Activated T-cell treated with anti-CD3 and anti-CD28 coated beads for 1 hour (primary cell): Measurements from ENCODE around the gene USP15.
A peak's percentile ranks its signal among the peaks of the same experiment; 100 is the strongest.

Experiments used
- DNase-seq: peaks from one replicate; pipeline ENCODE4 v3.0.0-alpha.2; 2020; ENCODE audit warnings: low read depth

Gene USP15

DNA sequence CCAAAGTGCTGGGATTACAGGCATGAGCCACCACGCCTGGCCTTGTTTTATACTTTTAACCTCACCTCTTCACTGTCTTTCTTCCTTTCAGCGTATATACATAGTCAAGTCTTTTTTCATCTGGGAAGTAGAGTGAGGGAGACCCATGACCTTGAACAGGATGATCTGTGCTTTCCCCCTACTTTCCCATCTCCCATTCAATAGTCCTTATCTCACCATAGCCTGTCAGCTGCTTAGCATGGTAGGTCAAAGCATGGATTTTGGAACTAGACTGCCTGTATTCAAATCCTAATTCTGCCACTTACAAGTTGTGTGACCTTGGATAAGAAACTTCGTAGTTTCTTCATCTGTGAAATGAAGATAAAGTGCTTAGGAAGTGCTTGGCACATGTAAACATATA, 110.0 kb downstream of the USP15 start:
- no peak for DNase-seq

- no peak for DNase-seq
Observed at GRCh38 chr12:62371661-62372060, 111.5 kb downstream of the USP15 start.

DNA sequence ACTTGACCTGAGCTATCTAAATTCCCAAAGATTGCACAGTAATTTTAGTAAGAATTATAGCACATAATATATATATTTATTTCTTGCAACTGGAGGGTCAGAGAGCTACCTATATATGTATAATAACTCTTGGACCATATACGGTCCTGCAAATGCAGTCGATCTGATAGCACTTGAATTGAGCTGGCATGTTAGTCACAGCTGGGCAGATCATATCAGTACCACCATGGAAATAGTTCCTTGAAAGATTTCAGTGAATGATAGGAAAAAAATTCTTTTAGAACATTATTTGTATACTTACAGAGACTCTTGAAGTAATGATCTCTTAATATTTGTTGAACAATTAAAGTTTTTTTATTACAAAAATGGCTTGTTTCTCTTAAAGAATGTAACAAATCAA, 111.9 kb downstream of the USP15 start:
- no peak for DNase-seq

- no peak for DNase-seq
Observed at GRCh38 chr12:62372825-62373224, 112.6 kb downstream of the USP15 start.

GRCh38 chr12:62375603-62376002, 115.4 kb downstream of the USP15 start:
- no peak for DNase-seq

GRCh38 chr12:62379026-62379722, 119.0 kb downstream of the USP15 start:
- DNase-seq: no peak

- DNase-seq: no peak
Observed at GRCh38 chr12:62379723-62380045, 119.5 kb downstream of the USP15 start.

- DNase-seq: no peak
Observed at GRCh38 chr12:62382526-62382925, 122.3 kb downstream of the USP15 start.

GRCh38 chr12:62396750-62397149, 136.5 kb downstream of the USP15 start:
- DNase-seq: no peak

DNA sequence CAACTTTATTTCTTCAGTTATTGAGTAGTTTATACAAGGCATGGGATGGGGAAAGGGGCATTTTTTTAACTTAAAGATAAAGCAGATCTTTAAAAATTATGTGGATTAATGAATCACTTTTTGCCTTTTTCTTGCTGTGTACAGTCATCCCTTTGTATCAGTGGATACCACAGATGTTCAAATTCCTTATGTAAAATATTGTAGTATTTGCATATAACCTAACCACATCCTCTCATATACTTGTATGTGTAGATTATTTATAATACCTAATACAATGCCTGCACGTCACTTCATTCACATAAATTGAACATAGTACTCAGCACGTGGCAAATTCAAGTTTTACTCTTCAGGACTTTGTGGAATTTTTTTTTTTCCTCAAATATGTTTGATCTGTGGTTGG, 139.9 kb downstream of the USP15 start:
- DNase-seq: no peak

GRCh38 chr12:62401631-62402030, 141.4 kb downstream of the USP15 start:
- DNase-seq: no peak

- DNase-seq: no peak
Observed at GRCh38 chr12:62403031-62403430, 142.8 kb downstream of the USP15 start.

GRCh38 chr12:62407587-62407986, 147.4 kb downstream of the USP15 start:
- DNase-seq: no peak

GRCh38 chr12:62409068-62409467, 148.9 kb downstream of the USP15 start:
- no peak for DNase-seq

GRCh38 chr12:62414180-62414579, 154.0 kb downstream of the USP15 start:
- no peak for DNase-seq

- no peak for DNase-seq
Observed at GRCh38 chr12:62426089-62426488, 165.9 kb downstream of the USP15 start.

- DNase-seq: no peak
Observed at GRCh38 chr12:62429457-62429856, 169.3 kb downstream of the USP15 start.

DNA sequence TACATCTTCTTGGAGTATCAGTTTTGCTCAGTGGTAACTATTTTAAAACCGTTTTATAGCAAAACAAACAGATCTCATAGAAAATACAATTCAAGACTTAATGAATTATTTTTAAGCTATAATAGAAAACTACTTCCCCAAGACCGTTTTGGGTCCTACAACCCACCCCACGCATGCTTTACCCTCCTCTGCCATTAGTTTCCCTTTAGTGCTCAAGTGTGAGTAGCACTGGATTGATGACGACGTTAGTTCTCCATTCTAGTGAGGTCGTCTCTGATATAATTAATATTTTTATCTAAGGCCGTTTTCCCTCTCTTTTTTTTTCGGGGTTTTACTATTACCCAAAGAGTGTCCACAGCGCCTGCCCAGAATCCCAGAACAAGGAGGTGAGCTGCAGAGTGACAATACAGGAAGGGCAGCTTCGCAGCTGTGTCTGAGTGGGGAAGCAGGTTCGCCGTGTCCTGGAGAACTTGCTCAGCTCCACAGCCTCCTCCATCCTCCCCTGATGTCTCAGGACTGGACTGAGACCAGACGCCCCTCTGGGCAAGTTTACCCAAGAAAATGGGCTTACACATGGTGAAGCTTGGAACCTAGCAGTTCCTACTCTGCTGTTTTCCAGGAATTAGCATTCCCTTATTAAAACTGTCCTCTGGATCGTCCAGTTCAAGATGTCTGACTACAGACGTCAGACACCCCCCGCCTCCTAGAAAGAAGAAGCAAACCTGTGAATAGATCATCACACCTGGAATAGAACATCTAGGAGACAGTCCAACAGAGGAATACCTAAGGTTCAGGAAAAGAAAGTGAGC, 174.5 kb downstream of the USP15 start:
- no peak for DNase-seq

- DNase-seq: peak; percentile 9
Observed at GRCh38 chr12:62435303-62436163, 175.3 kb downstream of the USP15 start.

- DNase-seq: no peak
Observed at GRCh38 chr12:62436164-62436503, 175.9 kb downstream of the USP15 start.

DNA sequence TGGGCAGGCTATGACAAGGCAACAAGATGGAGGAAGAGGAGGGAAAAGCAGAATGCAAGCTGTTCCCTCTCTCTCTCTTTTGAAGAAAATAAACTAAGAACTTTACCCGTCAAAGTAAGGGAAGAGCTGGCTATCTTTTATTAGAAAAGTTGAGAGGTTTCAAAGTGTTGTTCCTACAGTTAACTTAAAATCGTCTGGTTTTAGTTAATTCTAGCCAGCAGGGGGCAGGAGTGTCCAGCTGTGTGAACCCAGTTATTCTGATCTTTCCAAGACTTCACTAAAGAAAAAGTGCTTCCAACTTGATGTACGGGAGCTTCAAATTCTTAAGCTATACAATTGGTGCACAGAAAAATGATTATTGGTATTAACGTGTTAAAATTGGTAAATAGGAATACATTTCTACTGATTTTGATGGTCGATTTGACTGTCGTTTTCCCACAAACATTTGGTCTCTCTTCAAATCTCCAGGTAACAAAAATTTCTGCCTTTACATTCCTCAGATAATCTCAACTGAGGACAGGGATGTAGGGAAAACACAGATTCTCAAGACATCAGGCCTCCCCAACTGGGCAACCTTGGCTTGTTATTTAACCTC, 178.0 kb downstream of the USP15 start:
- DNase-seq: peak; percentile 32

- DNase-seq: no peak
Observed at GRCh38 chr12:62446754-62447452, 186.7 kb downstream of the USP15 start.
